ENCODE results near the gene HTR1E. TPM values are rescaled to one million over a fixed set of nuclear protein-coding genes. Genes with fewer than 3 reads are reported as not detected.

The HTR1E gene
- total and polyA plus RNA-seq, 10 of the 15 experiments (the other 5 are each of a cell fraction or from before 2014, with no cell fraction given): not detected

DNA sequence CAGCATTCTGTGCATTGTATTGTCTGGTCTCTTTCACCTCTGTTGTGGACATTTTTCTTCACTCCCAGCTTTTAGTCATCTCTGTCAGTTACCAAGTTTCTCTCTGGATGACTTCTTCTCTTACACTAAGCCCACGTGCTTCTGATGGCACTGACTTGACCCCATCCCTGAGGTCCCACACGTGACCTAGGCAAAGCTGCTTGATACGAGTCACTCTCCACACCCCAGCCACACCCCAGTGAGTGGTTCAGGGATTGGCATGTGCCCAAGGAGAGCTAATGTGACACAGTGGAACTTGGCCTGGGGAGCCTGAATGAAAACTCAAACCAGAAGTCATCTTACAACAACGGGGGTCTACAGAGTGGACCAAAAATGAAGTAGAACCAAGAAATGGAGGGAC, 32.2 kb downstream of the HTR1E start:
- DNase-seq (ENCODE audit: low read depth, low spot score) (no peak), ATAC-seq (no peak), FAIRE-seq (no peak)
- ChIA-PET CTCF (interaction anchor here (1.5 kb wide), 1 partner anchor 11 kb away, joined by 3 read pairs; no protein-coding TSS in a partner anchor), POLR2A (no interaction called here), RAD21 (ENCODE audit: unreplicated experiment) (no interaction called here), SMC1A (ENCODE audit: uncharacterized antibody, unreplicated experiment) (no interaction called here)
- no peak overlapping the region for H3K4me2 ChIP-seq (ENCODE audit: control insufficient read depth, insufficient read depth)
- TF ChIP-seq IKZF2 (IDR thresholded peaks at IDR 0.05) (no peak), NFIC (IDR thresholded peaks at IDR 0.05; ENCODE audit: low read depth, low read length) (no peak), CHD2 (IDR thresholded peaks at IDR 0.05; ENCODE audit: borderline replicate concordance, low read depth, low read length) (no peak), SMARCA5 (IDR thresholded peaks at IDR 0.05) (no peak), PML (IDR thresholded peaks at IDR 0.05; ENCODE audit: low read length) (no peak), BCL11A (IDR thresholded peaks at IDR 0.05; ENCODE audit: low read depth, low read length) (no peak)
- TF ChIP-seq, protein P1, sequence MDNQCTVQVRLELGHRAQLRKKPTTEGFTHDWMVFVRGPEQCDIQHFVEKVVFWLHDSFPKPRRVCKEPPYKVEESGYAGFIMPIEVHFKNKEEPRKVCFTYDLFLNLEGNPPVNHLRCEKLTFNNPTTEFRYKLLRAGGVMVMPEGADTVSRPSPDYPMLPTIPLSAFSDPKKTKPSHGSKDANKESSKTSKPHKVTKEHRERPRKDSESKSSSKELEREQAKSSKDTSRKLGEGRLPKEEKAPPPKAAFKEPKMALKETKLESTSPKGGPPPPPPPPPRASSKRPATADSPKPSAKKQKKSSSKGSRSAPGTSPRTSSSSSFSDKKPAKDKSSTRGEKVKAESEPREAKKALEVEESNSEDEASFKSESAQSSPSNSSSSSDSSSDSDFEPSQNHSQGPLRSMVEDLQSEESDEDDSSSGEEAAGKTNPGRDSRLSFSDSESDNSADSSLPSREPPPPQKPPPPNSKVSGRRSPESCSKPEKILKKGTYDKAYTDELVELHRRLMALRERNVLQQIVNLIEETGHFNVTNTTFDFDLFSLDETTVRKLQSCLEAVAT (IDR thresholded peaks at IDR 0.05): no peak
- TF ChIP-seq, protein P2, sequence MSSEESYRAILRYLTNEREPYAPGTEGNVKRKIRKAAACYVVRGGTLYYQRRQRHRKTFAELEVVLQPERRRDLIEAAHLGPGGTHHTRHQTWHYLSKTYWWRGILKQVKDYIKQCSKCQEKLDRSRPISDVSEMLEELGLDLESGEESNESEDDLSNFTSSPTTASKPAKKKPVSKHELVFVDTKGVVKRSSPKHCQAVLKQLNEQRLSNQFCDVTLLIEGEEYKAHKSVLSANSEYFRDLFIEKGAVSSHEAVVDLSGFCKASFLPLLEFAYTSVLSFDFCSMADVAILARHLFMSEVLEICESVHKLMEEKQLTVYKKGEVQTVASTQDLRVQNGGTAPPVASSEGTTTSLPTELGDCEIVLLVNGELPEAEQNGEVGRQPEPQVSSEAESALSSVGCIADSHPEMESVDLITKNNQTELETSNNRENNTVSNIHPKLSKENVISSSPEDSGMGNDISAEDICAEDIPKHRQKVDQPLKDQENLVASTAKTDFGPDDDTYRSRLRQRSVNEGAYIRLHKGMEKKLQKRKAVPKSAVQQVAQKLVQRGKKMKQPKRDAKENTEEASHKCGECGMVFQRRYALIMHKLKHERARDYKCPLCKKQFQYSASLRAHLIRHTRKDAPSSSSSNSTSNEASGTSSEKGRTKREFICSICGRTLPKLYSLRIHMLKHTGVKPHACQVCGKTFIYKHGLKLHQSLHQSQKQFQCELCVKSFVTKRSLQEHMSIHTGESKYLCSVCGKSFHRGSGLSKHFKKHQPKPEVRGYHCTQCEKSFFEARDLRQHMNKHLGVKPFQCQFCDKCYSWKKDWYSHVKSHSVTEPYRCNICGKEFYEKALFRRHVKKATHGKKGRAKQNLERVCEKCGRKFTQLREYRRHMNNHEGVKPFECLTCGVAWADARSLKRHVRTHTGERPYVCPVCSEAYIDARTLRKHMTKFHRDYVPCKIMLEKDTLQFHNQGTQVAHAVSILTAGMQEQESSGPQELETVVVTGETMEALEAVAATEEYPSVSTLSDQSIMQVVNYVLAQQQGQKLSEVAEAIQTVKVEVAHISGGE (CRISPR knock-in tag; IDR thresholded peaks at IDR 0.05): no peak
- TF ChIP-seq, protein P3, sequence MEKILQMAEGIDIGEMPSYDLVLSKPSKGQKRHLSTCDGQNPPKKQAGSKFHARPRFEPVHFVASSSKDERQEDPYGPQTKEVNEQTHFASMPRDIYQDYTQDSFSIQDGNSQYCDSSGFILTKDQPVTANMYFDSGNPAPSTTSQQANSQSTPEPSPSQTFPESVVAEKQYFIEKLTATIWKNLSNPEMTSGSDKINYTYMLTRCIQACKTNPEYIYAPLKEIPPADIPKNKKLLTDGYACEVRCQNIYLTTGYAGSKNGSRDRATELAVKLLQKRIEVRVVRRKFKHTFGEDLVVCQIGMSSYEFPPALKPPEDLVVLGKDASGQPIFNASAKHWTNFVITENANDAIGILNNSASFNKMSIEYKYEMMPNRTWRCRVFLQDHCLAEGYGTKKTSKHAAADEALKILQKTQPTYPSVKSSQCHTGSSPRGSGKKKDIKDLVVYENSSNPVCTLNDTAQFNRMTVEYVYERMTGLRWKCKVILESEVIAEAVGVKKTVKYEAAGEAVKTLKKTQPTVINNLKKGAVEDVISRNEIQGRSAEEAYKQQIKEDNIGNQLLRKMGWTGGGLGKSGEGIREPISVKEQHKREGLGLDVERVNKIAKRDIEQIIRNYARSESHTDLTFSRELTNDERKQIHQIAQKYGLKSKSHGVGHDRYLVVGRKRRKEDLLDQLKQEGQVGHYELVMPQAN (conservative IDR thresholded peaks at IDR 0.05): no peak
- no peak overlapping the region for H2AFZ ChIP-seq (ENCODE audit: control insufficient read depth, low read depth, low read length)
- no peaks in the 10 kb centered on the region for H4K20me1 ChIP-seq (ENCODE audit: control insufficient read depth, insufficient read depth)
- BruUV-seq (replicated peaks): no TSS peak
- no peaks in the 10 kb centered on the region for H3K9me3 ChIP-seq (replicated peaks; ENCODE audit: control insufficient read depth, insufficient read depth, low read length)
- no peaks in the 10 kb centered on the region; a peak in 1 of 4 replicates for H3K27me3 ChIP-seq (replicated peaks in 1 of 2; ENCODE audit: control insufficient read depth in 2 of 2, insufficient read depth in 2 of 2, low read length in 1 of 2)
- H3K79me2 ChIP-seq (ENCODE audit: control insufficient read depth, insufficient read depth, low read length): no peaks in the 10 kb centered on the region
- H3K36me3 ChIP-seq (ENCODE audit: control insufficient read depth in 2 of 2, insufficient read depth in 2 of 2, low read length in 1 of 2): no peaks in the 10 kb centered on the region
- in situ Hi-C loops (cut with MboI) (no loop called here), intact Hi-C loops (cut with micrococcal nuclease; ENCODE audit: unreplicated experiment) (no loop called here)
- no peak overlapping the region for H3K27ac ChIP-seq (ENCODE audit: control insufficient read depth, insufficient read depth)
- H3K4me1 ChIP-seq (ENCODE audit: control insufficient read depth, insufficient read depth, low read length): no peaks in the 10 kb centered on the region
- 0% methylated on average over 4 of the region's 4 CpGs for WGBS (ENCODE audit: insufficient coverage, insufficient replicate concordance, low lambda C conversion rate, missing lambda C conversion rate)
- no peak overlapping the region for H3K4me3 ChIP-seq
- H3K9ac ChIP-seq (ENCODE audit: control insufficient read depth, insufficient read depth, low read length): no peak overlapping the region

Measured in GM12878 (cell line).